NB4 (cell line): ENCODE data around the gene EDAR.

ENCODE experiments used
- CTCF ChIP-seq: IDR thresholded peaks from one replicate; pipeline ENCODE4 v1.5.1; 2012; ENCODE audit warnings: low read depth, low read length
- POLR2A ChIP-seq: IDR thresholded peaks from 2 replicates; pipeline ENCODE4 v1.6.1; 2011; ENCODE audit warnings: mild to moderate bottlenecking; ENCODE audit not compliant: insufficient read length; ENCODE audit errors: extremely low read depth

GRCh38 chr2:108916796-108917421 lies 72.1 kb downstream of the EDAR start:
- TF ChIP-seq CTCF, result no peak
- no peak for TF ChIP-seq POLR2A
